KOPT-K1 (cell line): ENCODE results near the gene DHX32.

Experiments used
- H3K27ac ChIP-seq: fragments of 200-600 bp; sonication (generic); 2 replicates; pipeline ENCODE4 v1.5.1; 2016; ENCODE audit warnings: antibody characterized with exemption, mild to moderate bottlenecking, low read depth, low read length; ENCODE audit not compliant: poor library complexity, severe bottlenecking
- H3K36me3 ChIP-seq: fragments of 200-600 bp; sonication (generic); 2 replicates; pipeline ENCODE4 v1.5.1; 2017; ENCODE audit warnings: antibody characterized with exemption, mild to moderate bottlenecking, low read length, moderate library complexity; ENCODE audit not compliant: insufficient read depth
- H3K9me3 ChIP-seq: fragments of 200-600 bp; sonication (generic); 2 replicates; pipeline ENCODE4 v1.5.1; 2017; ENCODE audit warnings: antibody characterized with exemption, low read length, mild to moderate bottlenecking; ENCODE audit not compliant: insufficient read depth, poor library complexity, severe bottlenecking

DHX32 gene

GRCh38 chr10:125815764-125816163 is 65.3 kb downstream of the DHX32 start:
- H3K36me3 ChIP-seq, result peaks cover 40% of the 10 kb centered on the region
- no peak overlapping the region for H3K27ac ChIP-seq
- H3K9me3 ChIP-seq, result no peaks in the 10 kb centered on the region

- Histone ChIP-seq H3K27ac (no peak overlapping the region), H3K36me3 (peaks cover 53% of the 10 kb centered on the region)
These were observed 68.9 kb downstream of the DHX32 start for GRCh38 chr10:125812128-125812750.

GRCh38 chr10:125811251-125811650 is 69.8 kb downstream of the DHX32 start:
- H3K36me3 ChIP-seq, result peaks cover 63% of the 10 kb centered on the region
- H3K27ac ChIP-seq, result no peak overlapping the region
- H3K9me3 ChIP-seq, result no peaks in the 10 kb centered on the region

More at GRCh38 chr10:125812128-125812750, 68.9 kb downstream of the DHX32 start:
- H3K9me3 ChIP-seq, result no peaks in the 10 kb centered on the region

- Histone ChIP-seq H3K9me3 (no peaks in the 10 kb centered on the region), H3K36me3 (peaks cover 56% of the 10 kb centered on the region)
These were observed 73.0 kb downstream of the DHX32 start for GRCh38 chr10:125808047-125808446.

GRCh38 chr10:125802739-125803138 is 78.4 kb downstream of the DHX32 start:
- Histone ChIP-seq H3K27ac (no peak overlapping the region), H3K36me3 (peaks cover 71% of the 10 kb centered on the region), H3K9me3 (no peaks in the 10 kb centered on the region)

More at GRCh38 chr10:125808047-125808446, 73.0 kb downstream of the DHX32 start:
- no peak overlapping the region for H3K27ac ChIP-seq

GRCh38 chr10:125802131-125802530 is 79.0 kb downstream of the DHX32 start:
- H3K9me3 ChIP-seq, result no peaks in the 10 kb centered on the region
- no peak overlapping the region for H3K27ac ChIP-seq
- peaks cover 73% of the 10 kb centered on the region for H3K36me3 ChIP-seq

- no peaks in the 10 kb centered on the region for H3K9me3 ChIP-seq
- no peak overlapping the region for H3K27ac ChIP-seq
- peaks cover 73% of the 10 kb centered on the region for H3K36me3 ChIP-seq
These were observed 79.5 kb downstream of the DHX32 start for GRCh38 chr10:125801574-125801973.

GRCh38 chr10:125799451-125800182 is 81.5 kb downstream of the DHX32 start:
- no peaks in the 10 kb centered on the region for H3K9me3 ChIP-seq
- peaks cover 76% of the 10 kb centered on the region for H3K36me3 ChIP-seq
- H3K27ac ChIP-seq, result no peak overlapping the region

GRCh38 chr10:125797994-125798662 is 83.0 kb downstream of the DHX32 start:
- H3K36me3 ChIP-seq, result peaks cover 79% of the 10 kb centered on the region
- H3K27ac ChIP-seq, result no peak overlapping the region
- H3K9me3 ChIP-seq, result no peaks in the 10 kb centered on the region

GRCh38 chr10:125797424-125797823 is 83.7 kb downstream of the DHX32 start:
- peaks cover 78% of the 10 kb centered on the region for H3K36me3 ChIP-seq
- no peaks in the 10 kb centered on the region for H3K9me3 ChIP-seq
- H3K27ac ChIP-seq, result no peak overlapping the region

- Histone ChIP-seq H3K27ac (no peak overlapping the region), H3K36me3 (peaks cover 84% of the 10 kb centered on the region), H3K9me3 (no peaks in the 10 kb centered on the region)
These were observed 85.4 kb downstream of the DHX32 start for GRCh38 chr10:125795637-125796190.

GRCh38 chr10:125795128-125795527 is 86.0 kb downstream of the DHX32 start:
- H3K9me3 ChIP-seq, result no peaks in the 10 kb centered on the region
- H3K36me3 ChIP-seq, result peaks cover 79% of the 10 kb centered on the region
- H3K27ac ChIP-seq, result no peak overlapping the region

- peaks cover 84% of the 10 kb centered on the region for H3K36me3 ChIP-seq
- no peak overlapping the region for H3K27ac ChIP-seq
- no peaks in the 10 kb centered on the region for H3K9me3 ChIP-seq
These were observed 88.5 kb downstream of the DHX32 start for GRCh38 chr10:125792342-125793300.
